ENCODE results near the gene B3GNT9.

GRCh38 chr16:67129422-67129821 is 21.4 kb downstream of the B3GNT9 start:
- no peak for TF ChIP-seq POLR2AphosphoS5 (IDR thresholded peaks at IDR 0.05)
- TF ChIP-seq CTCF (IDR thresholded peaks at IDR 0.05), result no peak
- TF ChIP-seq POLR2A (IDR thresholded peaks at IDR 0.05), result no peak

Data from transverse colon (tissue), 4 donors.